Tibial nerve (tissue), 4 donors: ENCODE data around the gene EIF2A. TPM values are rescaled to one million over a fixed set of nuclear protein-coding genes. Genes with fewer than 3 reads are reported as not detected.
A peak's percentile ranks its signal among the peaks of the same experiment; 100 is the strongest.

Experiments used
- DNase-seq, 2 donors: peaks; one replicate each; pipeline ENCODE4 v3.0.0-alpha.2; 2019; ENCODE audit warnings: low spot score in 2 of 2
- H3K27ac ChIP-seq, 4 donors: fragments of 200-600 bp; sonication (generic) in 3 of 4; one replicate each; pipeline ENCODE4 v1.5.1; 2017 to 2019; ENCODE audit warnings: mild to moderate bottlenecking in 1 of 4
- H3K27me3 ChIP-seq, 2 donors: fragments of 200-600 bp; sonication (generic) in 1 of 2; one replicate each; pipeline versions ENCODE4 v1.5.1 to v1.6.0; 2017 to 2019
- H3K36me3 ChIP-seq, 3 donors: fragments of 200-600 bp; sonication (generic); one replicate each; pipeline ENCODE4 v1.5.1; 2018 to 2019
- H3K4me1 ChIP-seq, 4 donors: fragments of 200-600 bp; sonication (generic) in 3 of 4; one replicate each; pipeline ENCODE4 v1.5.1; 2017 to 2019
- H3K4me3 ChIP-seq, 4 donors: fragments of 200-600 bp; sonication (generic) in 3 of 4; one replicate each; pipeline ENCODE4 v1.5.1; 2017 to 2019; ENCODE audit warnings: mild to moderate bottlenecking in 1 of 4, moderate library complexity in 1 of 4
- H3K9me3 ChIP-seq, 4 donors: fragments of 200-600 bp; sonication (generic) in 3 of 4; one replicate each; pipeline ENCODE4 v1.5.1; 2017 to 2019
- EP300 ChIP-seq, 2 donors: sonication (generic); formaldehyde crosslinking; IDR thresholded peaks; one replicate each; pipeline ENCODE4 v1.6.1; 2017; ENCODE audit warnings: antibody characterized with exemption in 2 of 2, mild to moderate bottlenecking in 1 of 2
- POLR2A ChIP-seq, 2 donors: fragments of 450-650 bp; IDR thresholded peaks; one replicate each; pipeline ENCODE4 v1.6.1; 2017; ENCODE audit warnings: antibody characterized with exemption in 2 of 2, mild to moderate bottlenecking in 2 of 2, moderate library complexity in 2 of 2
- WGBS, 2 donors: methylation state at CpG; one replicate each; pipeline ENCODE4 v1.1.5; 2018; 5-methylcytosine and 5-hydroxymethylcytosine counted together
- total RNA-seq, 4 donors: library from RNA; depleted of rRNA; stranded (reverse); fragments of >200 nt; gene quantifications; one replicate each; pipeline ENCODE4 v1.1.0, GENCODE V29; 2016
- TF ChIP-seq, protein P1 (sequence below), 5 experiments: fragments of 200-600 bp in 3 of 5; fragments of 450-650 bp in 2 of 5; sonication (generic) in 3 of 5; IDR thresholded peaks; one replicate each; pipeline ENCODE4 v1.5.1; 2016 to 2019; ENCODE audit warnings: antibody characterized with exemption in 5 of 5, mild to moderate bottlenecking in 3 of 5, moderate library complexity in 2 of 5

Gene EIF2A
- total RNA-seq, 4 donors from 2014 or later = 84.7 to 103 (median 100) TPM

DNA sequence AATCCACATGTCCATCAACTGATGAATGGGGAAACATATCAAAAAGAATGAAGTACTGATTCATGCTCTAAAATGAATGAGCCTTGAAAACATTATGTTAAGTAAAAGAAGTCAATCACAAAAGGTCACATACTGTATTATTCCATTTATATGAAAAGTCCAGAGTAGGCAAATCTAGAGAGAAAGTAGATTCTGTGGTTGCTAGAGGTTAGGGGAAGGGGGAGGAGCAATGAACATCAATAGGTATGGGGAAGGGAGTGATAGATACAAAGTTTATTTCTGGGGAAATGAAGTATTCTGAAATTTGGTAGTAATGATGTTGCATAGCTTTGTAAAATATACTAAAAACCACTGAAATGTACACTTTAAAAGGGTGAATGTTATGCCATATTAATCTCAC, 14.8 kb upstream of the EIF2A start:
- peaks cover 0 to 8% (median 0%) of the 10 kb centered on the region in 4 donors for H3K4me1 ChIP-seq
- no peak overlapping the region for H3K27ac ChIP-seq
- no peak for DNase-seq
- H3K27me3 ChIP-seq = no peaks in the 10 kb centered on the region
- TF ChIP-seq, protein P1, sequence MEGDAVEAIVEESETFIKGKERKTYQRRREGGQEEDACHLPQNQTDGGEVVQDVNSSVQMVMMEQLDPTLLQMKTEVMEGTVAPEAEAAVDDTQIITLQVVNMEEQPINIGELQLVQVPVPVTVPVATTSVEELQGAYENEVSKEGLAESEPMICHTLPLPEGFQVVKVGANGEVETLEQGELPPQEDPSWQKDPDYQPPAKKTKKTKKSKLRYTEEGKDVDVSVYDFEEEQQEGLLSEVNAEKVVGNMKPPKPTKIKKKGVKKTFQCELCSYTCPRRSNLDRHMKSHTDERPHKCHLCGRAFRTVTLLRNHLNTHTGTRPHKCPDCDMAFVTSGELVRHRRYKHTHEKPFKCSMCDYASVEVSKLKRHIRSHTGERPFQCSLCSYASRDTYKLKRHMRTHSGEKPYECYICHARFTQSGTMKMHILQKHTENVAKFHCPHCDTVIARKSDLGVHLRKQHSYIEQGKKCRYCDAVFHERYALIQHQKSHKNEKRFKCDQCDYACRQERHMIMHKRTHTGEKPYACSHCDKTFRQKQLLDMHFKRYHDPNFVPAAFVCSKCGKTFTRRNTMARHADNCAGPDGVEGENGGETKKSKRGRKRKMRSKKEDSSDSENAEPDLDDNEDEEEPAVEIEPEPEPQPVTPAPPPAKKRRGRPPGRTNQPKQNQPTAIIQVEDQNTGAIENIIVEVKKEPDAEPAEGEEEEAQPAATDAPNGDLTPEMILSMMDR (IDR thresholded peaks at IDR 0.05) = no peak
- no peak for TF ChIP-seq POLR2A (IDR thresholded peaks at IDR 0.05)
- no peak for TF ChIP-seq EP300 (IDR thresholded peaks at IDR 0.05)
- H3K4me3 ChIP-seq = no peak overlapping the region
- H3K9me3 ChIP-seq = no peaks in the 10 kb centered on the region
- no peaks in the 10 kb centered on the region for H3K36me3 ChIP-seq

- TF ChIP-seq POLR2A (IDR thresholded peaks at IDR 0.05) (no peak), EP300 (IDR thresholded peaks at IDR 0.05) (no peak)
- TF ChIP-seq, protein P1 (IDR thresholded peaks at IDR 0.05) = no peak
- no peaks in the 10 kb centered on the region for H3K27me3 ChIP-seq
- WGBS, 2 donors = 72 to 81% methylated on average over 4 of the region's 4 CpGs
- H3K4me3 ChIP-seq = no peak overlapping the region
- H3K27ac ChIP-seq = no peak overlapping the region
- peaks cover 0 to 7% (median 0%) of the 10 kb centered on the region in 4 donors for H3K4me1 ChIP-seq
- DNase-seq = no peak
- no peaks in the 10 kb centered on the region for H3K36me3 ChIP-seq
- H3K9me3 ChIP-seq = no peaks in the 10 kb centered on the region
These were observed 11.4 kb upstream of the EIF2A start for GRCh38 chr3:150535204-150535603.

- Histone ChIP-seq H3K4me3 (no peak overlapping the region), H3K9me3 (no peaks in the 10 kb centered on the region), H3K36me3 (no peaks in the 10 kb centered on the region), H3K27me3 (no peaks in the 10 kb centered on the region), H3K4me1 (peaks cover 0 to 34% (median 0%) of the 10 kb centered on the region in 4 donors), H3K27ac (no peak overlapping the region)
- TF ChIP-seq EP300 (IDR thresholded peaks at IDR 0.05) (no peak), POLR2A (IDR thresholded peaks at IDR 0.05) (no peak)
- TF ChIP-seq, protein P1 (IDR thresholded peaks at IDR 0.05) = no peak
- no peak for DNase-seq
- 75 to 77% methylated on average over 10 of the region's 10 CpGs for WGBS, 2 donors
These were observed 8.0 kb upstream of the EIF2A start for GRCh38 chr3:150538324-150539208.

GRCh38 chr3:150540297-150540696, 6.3 kb upstream of the EIF2A start:
- Histone ChIP-seq H3K27ac (peak overlapping the region in 1 of 4 donors; percentile 9), H3K27me3 (no peaks in the 10 kb centered on the region), H3K4me1 (peaks cover 0 to 51% (median 3%) of the 10 kb centered on the region in 4 donors), H3K9me3 (no peaks in the 10 kb centered on the region), H3K36me3 (no peaks in the 10 kb centered on the region), H3K4me3 (no peak overlapping the region)
- 80 to 82% methylated on average over 2 of the region's 2 CpGs for WGBS, 2 donors
- no peak for TF ChIP-seq EP300 (IDR thresholded peaks at IDR 0.05)
- TF ChIP-seq, protein P1 (IDR thresholded peaks at IDR 0.05) = no peak
- TF ChIP-seq POLR2A (IDR thresholded peaks at IDR 0.05) = no peak
- no peak for DNase-seq

- Histone ChIP-seq H3K36me3 (no peaks in the 10 kb centered on the region), H3K27me3 (no peaks in the 10 kb centered on the region), H3K27ac (peak overlapping the region in 1 of 4 donors; percentile 9), H3K4me1 (peaks cover 0 to 52% (median 3%) of the 10 kb centered on the region in 4 donors), H3K9me3 (no peaks in the 10 kb centered on the region), H3K4me3 (no peak overlapping the region)
- TF ChIP-seq EP300 (IDR thresholded peaks at IDR 0.05) (no peak), POLR2A (IDR thresholded peaks at IDR 0.05) (no peak)
- TF ChIP-seq, protein P1 (IDR thresholded peaks at IDR 0.05) = no peak
- no peak for DNase-seq
- WGBS, 2 donors = 68 to 71% methylated on average over 3 of the region's 3 CpGs
These were observed 5.6 kb upstream of the EIF2A start for GRCh38 chr3:150540991-150541390.
